HG03469 (cell line): ENCODE measurements around the gene ZBTB7C.

Experiments
- ATAC-seq: cut with Tn5 transposase; IDR thresholded peaks from one replicate; pipeline ENCODE4 v1.9.1; 2021; ENCODE audit warnings: mild to moderate bottlenecking, moderate library complexity, moderate number of reproducible peaks; ENCODE audit not compliant: unreplicated experiment

Gene ZBTB7C

DNA sequence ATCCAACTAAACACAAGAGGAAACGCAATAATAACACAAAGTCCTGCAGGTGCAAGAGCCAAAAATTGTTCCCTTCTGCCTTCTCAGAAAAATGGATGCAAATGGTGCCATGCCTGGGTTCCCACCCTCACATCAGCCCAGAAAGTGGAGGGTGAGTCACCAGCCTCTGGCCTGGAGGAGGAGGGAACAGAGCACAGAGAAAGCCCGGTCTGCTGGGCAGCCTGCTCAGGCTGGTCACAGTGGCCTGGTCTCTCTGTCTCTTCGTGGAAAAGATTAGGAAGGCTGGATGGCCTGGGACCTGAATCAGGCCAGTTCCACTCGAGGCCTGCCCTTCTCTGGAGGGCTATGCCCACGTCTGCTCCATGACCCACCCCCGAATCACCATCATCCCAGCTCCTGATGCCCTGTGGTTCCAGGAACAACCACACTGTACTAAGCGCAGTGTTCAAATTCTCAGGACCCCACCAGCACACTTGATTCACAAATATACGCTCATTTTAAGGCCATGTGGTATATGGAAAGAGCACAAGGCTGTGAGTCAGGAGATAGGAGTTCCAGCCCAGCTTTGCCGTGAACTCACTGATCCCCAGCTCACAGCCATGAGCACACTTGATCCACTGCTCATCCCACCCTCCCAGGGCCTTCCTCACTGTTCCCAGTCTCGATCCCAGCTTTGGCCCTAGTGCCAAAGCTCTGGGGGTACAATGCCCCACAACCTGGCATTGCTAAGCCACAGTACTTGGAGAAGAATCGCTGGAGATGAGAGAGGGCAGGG, 82.1 kb downstream of the ZBTB7C start:
- ATAC-seq, result no peak

DNA sequence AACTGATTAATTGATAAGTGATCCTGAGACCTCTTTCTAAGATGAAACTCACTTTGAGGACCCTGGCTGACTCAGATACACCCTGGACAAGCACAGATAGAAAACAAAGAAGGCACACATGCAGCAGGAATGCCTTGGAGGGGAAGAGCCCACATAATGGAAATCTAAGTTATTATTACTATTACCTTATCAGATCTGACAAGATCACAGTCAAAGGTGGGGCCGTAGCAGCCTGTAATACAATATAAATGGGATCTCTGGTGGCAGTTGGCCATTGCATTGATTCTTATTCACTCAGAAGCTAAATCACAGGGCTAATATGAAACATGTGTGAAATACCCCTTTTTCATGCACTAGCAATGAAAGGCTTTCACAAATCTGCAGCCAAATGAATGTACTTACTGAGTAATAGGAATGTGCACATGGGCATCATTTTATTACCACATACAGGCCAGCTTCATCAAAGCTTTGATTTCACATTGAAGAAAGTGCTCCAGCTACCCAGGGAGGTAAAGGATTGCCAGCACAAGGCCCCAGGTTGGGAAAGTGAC, 84.0 kb downstream of the ZBTB7C start:
- no peak for ATAC-seq

DNA sequence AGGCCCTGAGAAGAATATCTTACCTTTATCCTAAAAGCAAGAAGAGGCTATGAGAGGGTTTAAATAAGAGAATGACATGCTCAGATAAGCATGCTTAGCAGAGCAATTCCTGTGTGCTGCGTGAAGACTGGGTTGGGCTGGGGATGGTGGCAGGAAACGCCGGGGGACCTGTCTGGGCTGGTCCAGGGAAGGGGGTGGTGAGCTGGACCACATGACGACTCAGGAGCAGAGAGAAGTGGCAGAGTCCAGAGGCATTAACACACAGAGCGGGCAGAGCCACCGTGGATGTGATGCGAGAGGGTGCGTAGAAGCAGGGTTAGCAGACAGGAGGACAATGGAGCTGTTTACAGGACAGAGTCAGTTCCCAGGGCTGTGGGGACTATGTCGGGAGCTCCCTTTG, 84.5 kb downstream of the ZBTB7C start:
- ATAC-seq, result no peak

DNA sequence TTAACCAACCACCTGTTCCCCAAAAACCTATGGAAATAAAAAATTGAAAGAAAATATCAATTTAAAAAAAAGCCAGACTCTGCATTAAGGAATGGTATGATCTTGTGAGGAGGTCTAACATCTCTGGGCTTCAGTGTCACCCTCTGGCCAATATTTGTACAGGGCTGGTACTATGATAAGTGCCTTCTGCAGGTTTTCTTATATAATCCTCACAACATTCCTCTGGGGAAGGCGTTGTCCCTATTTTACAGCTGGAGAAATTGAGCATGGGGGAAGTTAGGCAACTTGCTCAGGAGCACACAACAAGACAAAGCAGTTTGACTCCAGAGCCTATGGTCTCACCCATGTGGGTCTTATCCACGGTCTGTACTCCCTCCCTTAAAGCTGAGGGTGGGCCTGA, 86.0 kb downstream of the ZBTB7C start:
- ATAC-seq, result no peak

DNA sequence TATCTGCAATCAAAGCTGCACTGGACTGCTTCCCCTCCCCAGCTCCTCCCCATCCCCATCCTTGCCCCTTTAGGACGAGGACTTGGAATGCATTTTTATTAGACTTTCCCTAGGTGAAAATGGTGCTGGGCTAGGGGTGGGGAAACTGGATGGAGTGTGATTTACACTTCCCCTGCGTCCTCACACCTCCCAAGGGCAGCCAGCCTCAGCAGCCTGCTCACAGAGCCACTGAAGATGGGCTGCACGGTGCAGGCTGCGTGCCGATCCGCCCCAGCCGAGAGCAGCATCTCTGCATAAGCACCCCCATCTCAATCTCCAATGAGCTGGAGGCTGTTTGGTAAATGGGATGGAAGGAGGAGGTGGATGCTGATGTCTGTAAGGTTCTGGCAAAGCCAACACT, 87.6 kb downstream of the ZBTB7C start:
- no peak for ATAC-seq

DNA sequence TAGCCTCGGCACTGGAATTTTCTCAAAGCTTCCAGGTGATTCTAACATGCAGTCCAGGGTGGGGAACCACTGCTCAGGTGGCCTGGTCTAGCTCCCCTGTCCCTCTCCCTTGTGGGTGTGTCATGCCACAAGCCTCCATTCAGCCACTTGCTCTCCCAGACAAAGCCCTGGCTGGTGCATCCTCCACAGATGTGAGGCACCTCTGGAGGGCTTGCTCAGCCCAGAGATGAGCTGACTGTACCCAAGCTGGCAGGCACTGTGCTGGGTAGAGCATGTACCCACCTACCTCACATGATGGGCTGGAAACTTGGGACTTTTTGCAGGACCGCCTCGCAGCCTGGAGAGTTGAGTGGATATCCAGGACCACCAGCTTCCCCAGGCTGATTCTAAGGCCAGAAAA, 88.1 kb downstream of the ZBTB7C start:
- no peak for ATAC-seq

DNA sequence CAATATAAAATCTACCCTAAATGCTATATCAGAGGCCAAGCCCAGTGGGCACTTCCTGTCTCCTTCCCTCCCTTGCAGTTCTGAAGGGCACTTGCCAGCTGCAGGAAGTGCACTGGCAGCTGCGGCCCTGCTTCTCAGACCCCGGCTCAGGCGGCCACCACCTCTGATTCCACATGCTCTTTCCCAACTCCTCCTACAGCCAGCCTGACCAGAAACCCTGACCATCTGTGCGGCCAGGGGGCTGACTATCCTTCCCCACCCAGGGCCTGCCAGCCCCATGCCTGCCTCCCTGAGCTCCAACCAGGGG, 88.6 kb downstream of the ZBTB7C start:
- ATAC-seq, result no peak

DNA sequence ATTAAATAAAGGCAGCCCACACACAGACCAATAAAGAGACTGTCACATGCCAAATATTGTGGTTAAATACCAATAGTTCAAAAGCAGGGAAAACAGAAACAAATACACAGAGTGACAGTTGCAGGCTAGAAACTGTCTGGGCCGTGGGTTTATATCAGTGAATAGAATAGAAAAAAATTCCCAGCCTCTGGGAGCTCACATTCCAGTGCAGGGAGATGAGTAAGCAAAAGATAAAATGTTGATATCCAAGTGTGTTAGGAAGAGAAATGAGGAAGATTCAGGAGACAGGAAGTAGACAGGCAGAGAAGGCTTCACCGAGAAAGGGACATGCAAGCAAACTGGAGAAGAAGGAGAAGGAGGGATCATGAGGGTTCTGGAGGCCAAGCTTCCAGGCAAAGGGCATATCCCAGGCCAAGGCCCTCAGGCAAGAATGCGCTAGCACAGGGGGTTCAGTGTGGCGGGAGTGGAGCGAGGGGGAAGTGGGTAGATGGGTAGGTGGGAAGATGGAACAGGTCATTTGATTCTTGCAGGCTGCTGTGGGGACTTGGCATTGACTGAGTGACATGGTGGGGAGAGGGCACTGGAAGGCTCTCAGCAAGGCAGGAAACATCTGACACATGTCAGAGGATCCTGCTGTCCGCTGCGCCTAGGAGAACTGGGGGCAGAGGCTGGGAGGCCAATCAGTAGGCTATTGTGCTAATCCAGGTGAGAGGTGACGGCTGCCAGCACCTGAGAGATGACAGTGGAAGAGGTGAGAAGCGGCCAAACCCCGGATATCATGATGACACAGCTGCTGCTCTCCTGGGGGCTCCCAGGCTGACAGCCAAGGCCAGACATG, 89.2 kb downstream of the ZBTB7C start:
- ATAC-seq, result no peak

DNA sequence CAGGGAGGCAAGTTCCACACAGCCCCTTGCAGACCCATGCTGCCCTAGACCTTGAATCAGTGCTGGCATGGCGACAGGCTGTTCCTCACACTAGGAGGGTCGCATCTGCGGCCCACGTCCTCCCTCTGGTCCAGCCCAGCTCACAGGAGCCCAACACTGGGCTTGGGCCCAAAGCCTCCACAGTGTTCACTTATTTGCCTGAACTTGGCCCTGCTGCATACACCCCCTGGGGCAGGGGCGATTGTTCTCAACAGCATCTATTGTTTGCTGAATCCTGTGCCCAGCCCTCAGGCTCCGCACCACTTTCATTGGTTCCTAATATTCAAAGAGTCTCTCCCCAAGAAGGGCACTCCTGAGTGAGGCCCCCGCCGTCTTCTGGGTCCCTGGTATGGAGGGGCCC, 90.7 kb downstream of the ZBTB7C start:
- no peak for ATAC-seq

DNA sequence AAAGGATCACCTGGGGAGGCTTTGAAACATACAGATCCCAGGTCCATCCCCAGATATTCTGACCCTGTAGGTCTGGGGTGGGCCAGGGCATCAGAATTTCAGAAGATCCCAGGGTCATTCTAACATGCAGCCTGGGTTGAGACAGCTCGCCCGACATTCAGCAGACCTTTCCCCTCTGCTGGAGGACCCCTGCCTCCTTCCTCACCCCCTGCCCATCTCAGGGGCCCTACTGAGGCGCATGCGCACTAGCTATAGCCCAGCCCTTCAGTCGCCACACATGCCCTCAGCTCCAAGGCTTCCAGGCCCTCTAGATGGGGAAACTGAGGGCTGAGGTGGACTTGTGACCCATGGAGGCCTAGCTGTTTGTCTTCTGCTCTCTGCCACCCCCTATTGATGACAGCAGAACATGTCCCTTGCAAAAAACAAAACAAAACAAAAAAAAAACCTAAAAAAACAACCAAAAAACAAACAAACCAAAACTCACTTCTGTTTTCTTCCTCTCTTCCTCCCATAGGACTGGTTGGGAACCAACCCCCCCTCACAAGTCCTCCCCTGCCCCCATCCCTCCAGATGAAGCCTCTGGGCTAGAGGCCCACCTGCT, 91.3 kb downstream of the ZBTB7C start:
- ATAC-seq, result no peak

DNA sequence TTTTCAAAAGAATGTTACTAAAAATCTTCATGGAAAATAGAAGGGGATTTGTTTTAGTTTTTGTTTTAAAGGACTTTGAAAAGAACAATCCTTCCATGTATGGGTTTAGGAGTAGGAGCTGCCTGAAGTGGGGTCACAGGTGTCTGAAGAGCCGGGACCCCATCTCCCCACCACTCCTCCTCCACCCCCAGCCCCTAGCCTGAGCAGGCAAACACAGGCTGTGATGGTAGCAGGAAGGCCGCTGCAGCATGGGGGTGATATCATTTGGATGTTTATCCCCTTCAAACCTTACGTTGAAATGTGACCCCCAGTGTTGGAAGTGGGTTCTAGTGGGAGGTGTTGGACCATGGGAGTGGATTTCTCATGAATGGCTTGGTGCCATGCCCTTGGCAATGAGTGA, 93.0 kb downstream of the ZBTB7C start:
- ATAC-seq, result no peak

DNA sequence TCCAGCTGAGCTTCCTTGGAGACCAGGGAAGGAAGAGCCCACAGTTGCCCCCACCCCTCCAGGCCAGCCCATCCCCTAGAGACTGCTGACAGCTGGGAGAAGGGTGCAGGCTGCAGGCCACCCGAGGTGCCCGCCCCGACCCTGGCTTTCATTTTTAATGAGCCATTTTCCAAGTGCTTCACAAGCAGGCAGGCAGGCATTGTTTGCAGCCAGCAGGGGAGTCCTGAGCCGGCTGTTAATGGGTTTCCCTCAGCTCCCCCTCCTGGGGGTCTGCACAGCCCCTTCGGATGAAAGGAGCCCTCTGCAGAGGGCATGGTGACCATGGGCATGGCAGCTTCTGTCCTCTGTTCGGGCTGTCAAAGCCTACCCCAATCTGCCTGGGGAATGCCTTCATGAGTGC, 94.5 kb downstream of the ZBTB7C start:
- ATAC-seq, result no peak

DNA sequence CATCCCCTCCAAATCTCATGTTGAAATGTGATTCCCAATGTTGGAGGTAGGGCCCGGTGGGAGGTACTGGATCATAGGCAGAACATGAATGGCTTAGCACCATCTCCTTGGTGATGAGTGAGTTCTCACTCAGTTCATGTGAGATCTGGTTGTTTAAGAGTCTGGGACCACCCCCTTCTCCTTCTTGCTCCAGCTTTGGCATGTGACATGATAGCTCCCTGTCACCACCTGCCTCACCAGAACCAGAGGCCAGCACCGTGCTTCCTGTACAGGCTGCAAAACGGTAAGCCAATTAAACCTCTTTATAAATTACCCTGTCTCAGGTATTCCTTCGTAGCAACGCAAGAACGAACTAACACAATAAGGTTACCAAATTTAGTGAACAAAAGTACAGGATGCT, 95.4 kb downstream of the ZBTB7C start:
- ATAC-seq, result no peak

DNA sequence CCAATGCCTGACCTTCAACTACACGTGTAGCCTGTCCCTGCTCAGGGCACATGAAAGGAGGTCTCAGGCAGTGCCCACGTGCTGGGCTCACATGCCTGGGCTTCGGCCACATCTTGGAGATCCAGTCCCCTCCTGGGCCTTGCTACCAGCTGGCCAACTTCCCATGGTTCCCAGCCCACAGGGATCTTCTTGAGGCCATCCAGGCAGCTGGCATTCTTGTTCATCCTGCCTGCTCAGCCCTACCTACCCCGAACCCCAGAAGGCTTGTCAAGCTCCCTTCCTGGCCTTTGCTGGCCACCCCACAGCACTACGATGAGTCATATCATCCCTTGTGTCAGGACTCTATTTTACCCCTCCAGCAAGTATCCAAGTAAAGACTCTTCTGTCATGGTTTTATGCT, 97.1 kb downstream of the ZBTB7C start:
- ATAC-seq, result no peak

DNA sequence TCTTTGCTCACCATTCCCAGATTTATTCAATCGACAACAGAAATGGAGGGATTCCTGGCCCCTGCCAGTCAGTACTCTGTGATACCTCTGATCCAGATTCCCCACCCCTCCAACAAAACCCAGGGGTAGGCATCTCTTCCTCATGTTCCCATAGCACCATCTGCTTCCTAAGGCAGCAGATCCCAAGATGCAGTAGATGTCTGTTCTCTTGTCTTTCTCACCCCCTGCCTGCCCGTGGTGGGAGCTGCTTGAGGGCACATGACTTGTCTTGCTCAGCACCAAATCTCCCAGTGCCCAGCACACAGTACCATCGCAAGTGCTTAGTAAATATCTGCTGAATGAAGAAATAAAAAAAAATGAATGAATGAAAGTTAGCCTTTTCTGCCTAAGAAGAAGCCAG, 98.2 kb downstream of the ZBTB7C start:
- no peak for ATAC-seq

DNA sequence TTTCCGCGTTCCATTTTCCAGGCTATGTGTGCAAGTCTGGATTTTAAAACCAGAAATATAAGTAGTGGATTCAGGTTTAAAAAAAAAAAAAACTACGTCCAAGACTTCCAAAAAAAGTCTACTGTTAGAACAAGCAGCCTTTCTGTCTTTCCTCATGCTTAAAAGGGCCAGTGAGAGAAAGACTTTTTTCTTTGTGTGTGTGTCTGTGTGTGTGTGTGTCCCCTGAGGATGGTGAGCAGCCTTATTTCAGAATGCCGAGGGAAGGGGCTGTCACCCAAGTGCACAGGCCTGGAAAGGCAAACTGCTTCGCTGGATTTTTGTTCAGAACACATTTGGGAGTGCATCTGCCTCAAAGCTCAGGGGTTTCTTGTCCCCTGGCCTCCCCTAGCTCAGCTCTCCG, 98.8 kb downstream of the ZBTB7C start:
- no peak for ATAC-seq

DNA sequence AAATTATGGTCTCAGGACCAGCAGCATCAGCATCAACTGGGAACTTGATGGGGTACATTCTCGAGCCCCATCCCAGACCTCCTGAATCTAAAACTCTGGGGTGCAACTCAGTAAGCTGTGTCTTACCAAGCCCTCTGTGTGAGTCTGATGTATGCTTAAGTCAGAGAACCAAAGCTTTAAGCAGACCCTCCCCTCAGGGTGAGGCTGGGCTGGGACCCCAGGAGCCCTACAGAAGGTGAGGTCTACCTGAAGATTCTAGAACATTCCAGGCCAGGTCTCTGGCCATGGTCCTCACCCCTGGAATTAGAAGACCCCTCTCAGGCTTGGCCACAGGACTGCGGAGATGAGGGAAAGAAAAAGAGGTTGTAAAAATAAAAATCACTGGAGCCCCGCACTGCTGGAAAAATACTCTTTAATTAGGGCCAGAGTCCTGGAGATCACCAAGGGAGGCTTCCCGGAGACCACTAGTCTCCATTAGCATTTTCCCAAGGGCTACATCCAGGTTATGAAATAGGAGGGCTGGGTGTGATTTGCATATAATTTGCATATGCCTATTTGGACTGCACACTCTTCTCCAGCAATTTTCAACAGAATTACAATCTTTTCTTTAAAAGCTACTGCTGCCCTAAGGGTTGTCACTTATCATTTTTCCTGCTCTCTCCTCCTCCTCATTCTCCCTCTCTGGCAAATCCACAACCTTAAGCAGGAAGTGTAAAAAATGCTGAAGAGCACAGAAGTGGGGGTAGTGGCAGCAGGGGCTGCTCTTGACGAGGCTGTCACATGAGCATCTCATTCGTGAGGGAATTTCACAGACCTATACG, 100.2 kb downstream of the ZBTB7C start:
- no peak for ATAC-seq

DNA sequence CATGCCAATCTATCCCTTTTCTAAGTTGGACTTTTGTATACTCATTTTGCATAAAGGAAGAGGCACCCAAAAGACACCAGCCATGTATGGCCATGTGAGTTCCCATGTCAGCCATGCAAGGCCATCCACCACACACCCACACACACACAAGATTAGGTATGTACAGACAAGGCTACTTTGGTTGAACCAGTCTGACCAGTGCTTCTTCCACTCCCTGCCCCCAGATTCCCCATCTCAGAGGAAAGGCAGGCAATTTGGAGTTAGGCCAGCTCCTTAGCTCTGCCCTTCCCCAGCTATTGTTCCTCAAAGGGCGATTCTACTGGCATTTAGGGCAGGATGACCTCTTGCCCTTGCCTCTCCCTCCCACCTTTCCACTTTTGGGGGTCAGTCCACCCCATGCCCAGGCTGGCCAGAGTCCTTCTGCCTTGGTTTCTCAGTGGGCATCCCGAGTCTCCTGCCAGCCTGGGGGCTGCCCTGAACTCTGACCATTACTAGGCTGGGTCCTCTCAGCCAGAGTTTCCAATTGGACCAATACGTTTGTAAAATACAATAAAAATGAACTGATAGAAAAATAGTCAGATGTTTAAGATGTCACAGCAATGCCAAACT, 101.1 kb downstream of the ZBTB7C start:
- no peak for ATAC-seq

DNA sequence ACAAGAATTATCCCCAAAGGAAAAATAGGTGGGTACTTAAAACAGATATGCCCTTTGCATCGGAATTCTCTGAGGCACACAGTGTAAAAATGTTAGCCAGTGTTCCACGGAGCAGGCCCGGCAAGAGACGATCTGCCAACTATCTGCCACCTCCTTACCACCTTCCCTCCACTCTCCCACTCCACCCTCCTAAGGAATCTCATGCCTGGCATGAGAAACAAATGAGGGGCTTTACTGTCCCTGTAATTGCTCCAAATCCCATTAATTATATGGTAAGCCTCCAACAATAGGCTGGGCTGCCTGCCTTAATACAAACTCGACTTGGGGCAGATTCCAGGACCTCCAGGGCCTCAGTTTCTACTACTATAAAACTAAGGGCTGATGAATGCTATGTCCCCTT, 102.3 kb downstream of the ZBTB7C start:
- no peak for ATAC-seq

DNA sequence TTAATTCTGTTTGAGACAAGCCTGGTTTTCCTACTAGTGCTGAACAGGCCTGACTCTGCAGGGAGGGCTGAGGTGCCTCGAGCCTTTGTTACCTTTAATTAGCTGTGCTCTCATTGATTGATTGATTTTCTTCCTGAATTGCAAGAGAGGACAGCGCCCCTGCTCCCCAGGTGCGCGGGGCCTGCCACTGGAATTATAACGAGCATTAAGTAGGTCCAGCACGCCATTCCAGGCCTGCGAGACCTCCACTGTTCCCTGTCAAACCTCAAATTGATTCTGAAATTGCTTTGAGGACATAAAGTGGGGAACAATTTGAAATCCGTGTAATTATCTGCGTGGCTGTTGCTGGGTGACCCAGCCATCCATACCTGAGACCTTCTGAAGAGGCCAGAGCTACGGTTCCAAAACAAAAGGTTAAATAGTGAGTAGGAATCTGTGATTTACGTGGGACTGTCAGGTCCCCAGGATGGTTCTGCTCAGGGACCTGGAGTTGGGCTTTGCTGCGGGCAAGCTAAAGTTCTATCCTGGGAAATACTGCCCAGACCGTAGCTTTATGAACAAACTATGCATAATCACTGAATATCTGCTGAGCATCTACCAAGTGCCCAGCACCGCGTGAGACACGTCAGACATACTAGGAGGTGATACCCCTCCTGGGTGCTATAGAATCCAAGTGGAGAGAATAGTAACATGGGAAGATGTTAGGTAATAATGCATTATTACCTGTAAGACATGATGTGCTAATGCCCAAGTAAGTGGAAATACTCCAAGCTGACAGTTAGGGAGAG, 104.1 kb downstream of the ZBTB7C start:
- no peak for ATAC-seq
